GM21381 (cell line): ENCODE data around the gene HYCC2.
"Not testable (repeated sequence)": the region's sequence is repeated elsewhere in the genome, so short reads cannot be mapped to it uniquely, and the experiment has no call there.

Experiments used
- ATAC-seq: cut with Tn5 transposase; IDR thresholded peaks from one replicate; pipeline ENCODE4 v1.9.1; 2021; ENCODE audit warnings: mild to moderate bottlenecking, moderate library complexity; ENCODE audit not compliant: unreplicated experiment

Gene HYCC2

GRCh38 chr2:201073071-201073470 is 1.6 kb upstream of the HYCC2 start:
- ATAC-seq = no peak

- ATAC-seq = no peak
Observed at GRCh38 chr2:201072201-201072530, 695 bp upstream of the HYCC2 start.

- peak; percentile 26 for ATAC-seq
Observed at GRCh38 chr2:201070948-201071478, 458 bp downstream of the HYCC2 start.

- no peak for ATAC-seq
Observed at GRCh38 chr2:201064797-201065329, 6.6 kb downstream of the HYCC2 start.

- ATAC-seq = not testable (repeated sequence)
Observed at GRCh38 chr2:201063516-201063915, 8.0 kb downstream of the HYCC2 start.

- ATAC-seq = no peak
Observed at GRCh38 chr2:201059961-201060755, 11.3 kb downstream of the HYCC2 start.

GRCh38 chr2:201058914-201059313 is 12.6 kb downstream of the HYCC2 start:
- no peak for ATAC-seq

- ATAC-seq = no peak
Observed at GRCh38 chr2:201057715-201058248, 13.7 kb downstream of the HYCC2 start.

- no peak for ATAC-seq
Observed at GRCh38 chr2:201057087-201057521, 14.4 kb downstream of the HYCC2 start.

- no peak for ATAC-seq
Observed at GRCh38 chr2:201049455-201049854, 22.0 kb downstream of the HYCC2 start.

- no peak for ATAC-seq
Observed at GRCh38 chr2:201046881-201047280, 24.6 kb downstream of the HYCC2 start.

GRCh38 chr2:201043050-201043449 is 28.4 kb downstream of the HYCC2 start:
- not testable (repeated sequence) for ATAC-seq

GRCh38 chr2:201042451-201042850 is 29.0 kb downstream of the HYCC2 start:
- ATAC-seq = not testable (repeated sequence)

GRCh38 chr2:201040867-201041628 is 30.4 kb downstream of the HYCC2 start:
- no peak for ATAC-seq

- ATAC-seq = no peak
Observed at GRCh38 chr2:201038855-201039254, 32.6 kb downstream of the HYCC2 start.

- not testable (repeated sequence) for ATAC-seq
Observed at GRCh38 chr2:201038361-201038760, 33.1 kb downstream of the HYCC2 start.

GRCh38 chr2:201034355-201034754 is 37.1 kb downstream of the HYCC2 start:
- not testable (repeated sequence) for ATAC-seq

GRCh38 chr2:201024518-201024917 is 47.0 kb downstream of the HYCC2 start:
- ATAC-seq = no peak

- peak; percentile 58 for ATAC-seq
Observed at GRCh38 chr2:201021914-201022313, 49.6 kb downstream of the HYCC2 start.
